T47D (cell line): ENCODE data around the gene C6orf89.

Source experiments
- DNase-seq, 2 experiments: peaks; one replicate each; pipeline versions ENCODE4 v3.0.0 to v3.0.0-alpha.2; 2011 to 2012; ENCODE audit warnings: low read depth in 1 of 2, low spot score in 1 of 2
- JUND ChIP-seq: IDR thresholded peaks from 2 replicates; pipeline ENCODE4 v1.6.1; 2012; ENCODE audit warnings: low read depth
- in situ Hi-C: cut with HindIII; loops from 2 replicates; pipeline ENCODE4 v1.10.0; 2016; ENCODE audit warnings: low sequenced_read_pairs, low pct_unique_long_range_greater_than_20kb

C6orf89 gene

GRCh38 chr6:36885461-36886401 lies at the start of gene C6orf89:
Gene C6orf89 (plus strand): TSS chr6:36885952. CDS start chr6:36899445, 13,493 bp downstream.
- in situ Hi-C loops = no loop called here
- DNase-seq = peak; percentile 81 to 99
- no peak for TF ChIP-seq JUND

- no peak for TF ChIP-seq JUND
- in situ Hi-C loops = no loop called here
- no peak for DNase-seq
Observed at GRCh38 chr6:36836111-36837021, 49.4 kb upstream of the C6orf89 start.

GRCh38 chr6:36837022-36837339 lies 48.8 kb upstream of the C6orf89 start:
- no peak for TF ChIP-seq JUND
- in situ Hi-C loops = no loop called here

GRCh38 chr6:36837686-36838085 lies 48.1 kb upstream of the C6orf89 start:
- DNase-seq = no peak
- in situ Hi-C loops = no loop called here

More at GRCh38 chr6:36837022-36837339, 48.8 kb upstream of the C6orf89 start:
- DNase-seq = no peak

GRCh38 chr6:36838896-36839748 lies 46.6 kb upstream of the C6orf89 start, which contains the start of gene CPNE5:
Gene CPNE5 (minus strand): TSS chr6:36839444. CDS start chr6:36839377, 67 bp downstream.
- DNase-seq = no peak
- in situ Hi-C loops = no loop called here
- TF ChIP-seq JUND = no peak

More at GRCh38 chr6:36837686-36838085, 48.1 kb upstream of the C6orf89 start:
- no peak for TF ChIP-seq JUND

- no peak for TF ChIP-seq JUND
- in situ Hi-C loops = no loop called here
- peak in 1 of 2 experiments; percentile 35 for DNase-seq
Observed at GRCh38 chr6:36839749-36840431, 45.9 kb upstream of the C6orf89 start.

GRCh38 chr6:36840432-36841403 lies 45.0 kb upstream of the C6orf89 start:
- in situ Hi-C loops = no loop called here
- TF ChIP-seq JUND = no peak
- peak; percentile 53 to 61 for DNase-seq

- no peak for TF ChIP-seq JUND
- DNase-seq = no peak
- in situ Hi-C loops = no loop called here
Observed at GRCh38 chr6:36841756-36842155, 44.0 kb upstream of the C6orf89 start.

- in situ Hi-C loops = no loop called here
- TF ChIP-seq JUND = no peak
- DNase-seq = no peak
Observed at GRCh38 chr6:36843170-36843569, 42.6 kb upstream of the C6orf89 start.
